H1 (cell line): ENCODE measurements around the gene YWHAE. TPM values are rescaled to one million over a fixed set of nuclear protein-coding genes. Genes with fewer than 3 reads are reported as not detected.

ENCODE experiments used
- ASH2L ChIP-seq: fragments of 200-600, 300-600 bp; sonication (generic); IDR thresholded peaks from one replicate; pipeline ENCODE4 v1.7.1; 2017; ENCODE audit warnings: low read length
- BCL11A ChIP-seq, 2 experiments: IDR thresholded peaks; one replicate each; pipeline ENCODE4 v1.6.1; 2011; ENCODE audit warnings: low read depth in 2 of 2, low read length in 2 of 2, mild to moderate bottlenecking in 2 of 2
- CBX8 ChIP-seq: fragments of 300-800, 300-1000 bp; sonication (generic); IDR thresholded peaks from 2 replicates; pipeline ENCODE4 v1.7.1; 2016; ENCODE audit warnings: low read depth, low read length, borderline replicate concordance
- CHD1 ChIP-seq: IDR thresholded peaks from 2 replicates; pipeline ENCODE4 v1.6.1; 2012; ENCODE audit warnings: low read depth, low read length, improper control_type of control experiment
- EGR1 ChIP-seq: IDR thresholded peaks from 2 replicates; pipeline ENCODE4 v1.6.1; 2011; ENCODE audit warnings: low read depth, low read length, borderline replicate concordance
- GABPA ChIP-seq: IDR thresholded peaks from 2 replicates; pipeline ENCODE4 v1.6.1; 2011; ENCODE audit warnings: mild to moderate bottlenecking, low read length, moderate library complexity, borderline replicate concordance; ENCODE audit not compliant: insufficient read depth
- GTF2F1 ChIP-seq: IDR thresholded peaks from 2 replicates; pipeline ENCODE4 v1.6.1; 2012; ENCODE audit warnings: low read depth, low read length, improper control_type of control experiment, borderline replicate concordance
- JUN ChIP-seq: IDR thresholded peaks from 2 replicates; pipeline ENCODE4 v1.6.1; 2011; ENCODE audit warnings: low read depth, mild to moderate bottlenecking, improper control_type of control experiment, low read length
- JUND ChIP-seq: IDR thresholded peaks from 2 replicates; pipeline ENCODE4 v1.6.1; 2011; ENCODE audit warnings: mild to moderate bottlenecking, improper control_type of control experiment, low read length
- NRF1 ChIP-seq: IDR thresholded peaks from 2 replicates; pipeline ENCODE4 v1.6.1; 2011; ENCODE audit warnings: mild to moderate bottlenecking, low read depth, low read length, improper control_type of control experiment
- POLR2A ChIP-seq, 2 experiments: IDR thresholded peaks; 1 replicate in 1 of 2; 2 replicates in 1 of 2; pipeline ENCODE4 v1.6.1; 2011; ENCODE audit warnings: low read depth in 2 of 2, low read length in 2 of 2, mild to moderate bottlenecking in 2 of 2; ENCODE audit errors: control extremely low read depth in 1 of 2
- POLR2AphosphoS5 ChIP-seq: IDR thresholded peaks from 2 replicates; pipeline ENCODE4 v1.6.1; 2011; ENCODE audit warnings: low read depth, low read length
- POU5F1 ChIP-seq: IDR thresholded peaks from 2 replicates; pipeline ENCODE4 v1.6.1; 2011; ENCODE audit warnings: low read depth, mild to moderate bottlenecking, low read length, moderate library complexity
- RNF2 ChIP-seq: fragments of 200-900, 300-1000 bp; sonication (generic); IDR thresholded peaks from 2 replicates; pipeline ENCODE4 v1.7.1; 2016; ENCODE audit warnings: borderline replicate concordance, low read depth, mild to moderate bottlenecking, antibody characterized with exemption, low read length; ENCODE audit not compliant: poor library complexity, severe bottlenecking; ENCODE audit errors: missing control alignments
- SIRT6 ChIP-seq: IDR thresholded peaks from one replicate; pipeline ENCODE4 v1.7.1; 2012; ENCODE audit warnings: low read length, inconsistent platforms
- SP1 ChIP-seq: IDR thresholded peaks from 2 replicates; pipeline ENCODE4 v1.6.1; 2011; ENCODE audit warnings: low read depth, low read length
- SP4 ChIP-seq: IDR thresholded peaks from 2 replicates; pipeline ENCODE4 v1.6.1; 2012; ENCODE audit warnings: low read length, inconsistent platforms
- TAF1 ChIP-seq: IDR thresholded peaks from 2 replicates; pipeline ENCODE4 v1.6.1; 2011; ENCODE audit warnings: mild to moderate bottlenecking, low read depth, low read length
- TBP ChIP-seq: IDR thresholded peaks from 2 replicates; pipeline ENCODE4 v1.6.1; 2011; ENCODE audit warnings: low read depth, low read length, improper control_type of control experiment
- USF2 ChIP-seq: IDR thresholded peaks from 2 replicates; pipeline ENCODE4 v1.6.1; 2011; ENCODE audit warnings: low read length, improper control_type of control experiment
- ZNF274 ChIP-seq: IDR thresholded peaks from 2 replicates; pipeline ENCODE4 v1.7.0; 2012; ENCODE audit warnings: low read length, borderline replicate concordance; ENCODE audit errors: extremely low read depth
- polyA plus RNA-seq, 7 experiments: library from polyadenylated mRNA; depleted of rRNA in 3 of 7; stranded (reverse) in 5 of 7; unstranded in 2 of 7; fragments of >200 nt in 5 of 7; fragments of 200-250 nt in 2 of 7; gene quantifications; 1 replicate in 5 of 7; 2 replicates in 1 of 7; 4 replicates in 1 of 7; pipeline versions ENCODE4 v1.2.1 to v1.2.3, GENCODE V29; 2011 to 2013; ENCODE audit warnings: missing spikeins in 2 of 7, mixed read lengths in 2 of 7
- total RNA-seq: library from RNA; stranded (reverse); fragmentation: NEBNext Ultra II Directional; extraction: Animal tissue kit (Norgen Biotek cat#: 25700); gene quantifications from 2 replicates; pipeline ENCODE4 v1.2.1, GENCODE V29; 2021
- TF ChIP-seq, protein P1 (sequence below): IDR thresholded peaks from 2 replicates; pipeline ENCODE4 v1.6.1; 2012; ENCODE audit warnings: low read length, inconsistent platforms

YWHAE gene
- total and polyA plus RNA-seq, 2 of the 8 experiments (the other 6 are each of a cell fraction or from before 2014, with no cell fraction given): 559 to 1,186 TPM

- peak; percentile 82; the same call in 1 of the 2 replicates for TF ChIP-seq GTF2F1
- TF ChIP-seq CBX8: no peak
- peak; percentile 56; the same call in 1 of the 2 replicates for TF ChIP-seq JUND
- no peak; the same call in 1 of the 2 replicates for TF ChIP-seq CHD1
- TF ChIP-seq RNF2: no peak
- TF ChIP-seq, protein P1, sequence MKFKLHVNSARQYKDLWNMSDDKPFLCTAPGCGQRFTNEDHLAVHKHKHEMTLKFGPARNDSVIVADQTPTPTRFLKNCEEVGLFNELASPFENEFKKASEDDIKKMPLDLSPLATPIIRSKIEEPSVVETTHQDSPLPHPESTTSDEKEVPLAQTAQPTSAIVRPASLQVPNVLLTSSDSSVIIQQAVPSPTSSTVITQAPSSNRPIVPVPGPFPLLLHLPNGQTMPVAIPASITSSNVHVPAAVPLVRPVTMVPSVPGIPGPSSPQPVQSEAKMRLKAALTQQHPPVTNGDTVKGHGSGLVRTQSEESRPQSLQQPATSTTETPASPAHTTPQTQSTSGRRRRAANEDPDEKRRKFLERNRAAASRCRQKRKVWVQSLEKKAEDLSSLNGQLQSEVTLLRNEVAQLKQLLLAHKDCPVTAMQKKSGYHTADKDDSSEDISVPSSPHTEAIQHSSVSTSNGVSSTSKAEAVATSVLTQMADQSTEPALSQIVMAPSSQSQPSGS: no peak
- TF ChIP-seq SP4: no peak; the same call in 1 of the 2 replicates
- TF ChIP-seq EGR1: no peak
- no peak for TF ChIP-seq BCL11A (IDR thresholded peaks at IDR 0.05; ENCODE audit: low read depth in 2 of 2, low read length in 2 of 2)
- peak; percentile 95 for TF ChIP-seq TBP
- TF ChIP-seq POLR2A (IDR thresholded peaks at IDR 0.05; ENCODE audit: control extremely low read depth in 1 of 2, low read depth in 2 of 2, low read length in 2 of 2): peak; percentile 91 to 97
- TF ChIP-seq ASH2L: peak; percentile 71
- TF ChIP-seq SIRT6: no peak
- TF ChIP-seq POLR2AphosphoS5: peak; percentile 96
- TF ChIP-seq JUN: no peak
- TF ChIP-seq TAF1: peak; percentile 97
- TF ChIP-seq POU5F1: no peak
- peak; percentile 45 for TF ChIP-seq NRF1
- 0 out of 2 replicates have a peak, but pooled peaks have one; percentile 4 for TF ChIP-seq SP1
- TF ChIP-seq GABPA: no peak; the same call in 1 of the 2 replicates
- TF ChIP-seq USF2: no peak
- TF ChIP-seq ZNF274: no peak
Observed at GRCh38 chr17:1399679-1400512, at the start of gene YWHAE (continued).
